ENCODE data around the gene CHST1.

GRCh38 chr11:45687836-45688235 is 22.4 kb upstream of the CHST1 start:
- TF ChIP-seq, protein P1, sequence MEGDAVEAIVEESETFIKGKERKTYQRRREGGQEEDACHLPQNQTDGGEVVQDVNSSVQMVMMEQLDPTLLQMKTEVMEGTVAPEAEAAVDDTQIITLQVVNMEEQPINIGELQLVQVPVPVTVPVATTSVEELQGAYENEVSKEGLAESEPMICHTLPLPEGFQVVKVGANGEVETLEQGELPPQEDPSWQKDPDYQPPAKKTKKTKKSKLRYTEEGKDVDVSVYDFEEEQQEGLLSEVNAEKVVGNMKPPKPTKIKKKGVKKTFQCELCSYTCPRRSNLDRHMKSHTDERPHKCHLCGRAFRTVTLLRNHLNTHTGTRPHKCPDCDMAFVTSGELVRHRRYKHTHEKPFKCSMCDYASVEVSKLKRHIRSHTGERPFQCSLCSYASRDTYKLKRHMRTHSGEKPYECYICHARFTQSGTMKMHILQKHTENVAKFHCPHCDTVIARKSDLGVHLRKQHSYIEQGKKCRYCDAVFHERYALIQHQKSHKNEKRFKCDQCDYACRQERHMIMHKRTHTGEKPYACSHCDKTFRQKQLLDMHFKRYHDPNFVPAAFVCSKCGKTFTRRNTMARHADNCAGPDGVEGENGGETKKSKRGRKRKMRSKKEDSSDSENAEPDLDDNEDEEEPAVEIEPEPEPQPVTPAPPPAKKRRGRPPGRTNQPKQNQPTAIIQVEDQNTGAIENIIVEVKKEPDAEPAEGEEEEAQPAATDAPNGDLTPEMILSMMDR (IDR thresholded peaks at IDR 0.05) = no peak
- TF ChIP-seq POLR2A (IDR thresholded peaks at IDR 0.05; ENCODE audit: low read depth) (no peak), POLR2AphosphoS5 (IDR thresholded peaks at IDR 0.05) (no peak), EP300 (IDR thresholded peaks at IDR 0.05) (no peak)

Measured in esophagus muscularis mucosa (tissue), 4 donors.